T-helper 2 cell (primary cell): Measurements from ENCODE around the gene CDH15.

Experiments
- DNase-seq, 5 experiments: peaks; one replicate each; pipeline versions ENCODE4 v3.0.0 to v3.0.0-alpha.2; 2012 to 2022

Gene CDH15

GRCh38 chr16:89201439-89202377, 30.2 kb downstream of the CDH15 start:
- peak; percentile 54 to 77 (median 64) for DNase-seq

- DNase-seq: no peak
Measured at GRCh38 chr16:89202422-89203215, 31.1 kb downstream of the CDH15 start.

- DNase-seq: no peak
Measured at GRCh38 chr16:89207993-89208392, 36.4 kb downstream of the CDH15 start.

GRCh38 chr16:89209522-89210044, 38.0 kb downstream of the CDH15 start:
- DNase-seq: no peak

- DNase-seq: no peak
Measured at GRCh38 chr16:89210165-89210903, 38.8 kb downstream of the CDH15 start.

- DNase-seq: no peak
Measured at GRCh38 chr16:89210904-89211515, 39.5 kb downstream of the CDH15 start.

- peak; percentile 55 to 83 (median 73) for DNase-seq
Measured at GRCh38 chr16:89216315-89217137, 45.0 kb downstream of the CDH15 start.

GRCh38 chr16:89217138-89217387, 45.5 kb downstream of the CDH15 start:
- DNase-seq: no peak

- DNase-seq: peak; percentile 68 to 90 (median 78)
Measured at GRCh38 chr16:89217388-89218191, 46.0 kb downstream of the CDH15 start, which contains the start of gene ZNF778. Gene ZNF778 (plus strand): TSS chr16:89217703. CDS start chr16:89221128, 3,425 bp downstream.

GRCh38 chr16:89219365-89219764, 47.8 kb downstream of the CDH15 start:
- no peak for DNase-seq

GRCh38 chr16:89221604-89222003, 50.1 kb downstream of the CDH15 start:
- DNase-seq: no peak

- DNase-seq: no peak
Measured at GRCh38 chr16:89222931-89223330, 51.4 kb downstream of the CDH15 start.

- DNase-seq: no peak
Measured at GRCh38 chr16:89224665-89225064, 53.1 kb downstream of the CDH15 start.

GRCh38 chr16:89230255-89230654, 58.7 kb downstream of the CDH15 start:
- no peak for DNase-seq

- DNase-seq: no peak
Measured at GRCh38 chr16:89232107-89232506, 60.6 kb downstream of the CDH15 start.

GRCh38 chr16:89233678-89234490, 62.3 kb downstream of the CDH15 start:
- DNase-seq: no peak

GRCh38 chr16:89237733-89238132, 66.2 kb downstream of the CDH15 start:
- no peak for DNase-seq

GRCh38 chr16:89241187-89242007, 69.8 kb downstream of the CDH15 start:
- DNase-seq: peak; percentile 63 to 96 (median 82)

- no peak for DNase-seq
Measured at GRCh38 chr16:89242795-89243200, 71.2 kb downstream of the CDH15 start.
